Measurements from ENCODE around the gene WRAP73.

DNA sequence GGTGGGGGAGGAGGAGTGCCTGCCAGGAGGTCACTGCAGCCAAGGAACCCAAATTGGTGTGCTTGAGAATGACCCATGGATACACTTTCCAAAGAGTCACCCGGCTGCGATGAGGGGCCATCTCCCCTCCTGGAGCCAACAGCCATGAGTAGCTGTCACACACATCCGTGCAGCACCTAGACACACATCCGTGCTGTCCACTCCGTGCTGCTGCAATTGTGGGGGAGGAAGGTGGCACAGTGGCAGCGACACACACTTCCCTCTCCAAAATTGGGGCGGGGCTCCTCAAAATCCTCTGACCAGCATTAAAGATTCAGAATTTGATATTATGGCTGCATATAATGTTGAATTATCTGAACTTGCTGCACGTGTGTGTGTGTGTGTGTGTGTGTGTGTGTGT is 18.2 kb upstream of the WRAP73 start:
- TF ChIP-seq, protein P1, sequence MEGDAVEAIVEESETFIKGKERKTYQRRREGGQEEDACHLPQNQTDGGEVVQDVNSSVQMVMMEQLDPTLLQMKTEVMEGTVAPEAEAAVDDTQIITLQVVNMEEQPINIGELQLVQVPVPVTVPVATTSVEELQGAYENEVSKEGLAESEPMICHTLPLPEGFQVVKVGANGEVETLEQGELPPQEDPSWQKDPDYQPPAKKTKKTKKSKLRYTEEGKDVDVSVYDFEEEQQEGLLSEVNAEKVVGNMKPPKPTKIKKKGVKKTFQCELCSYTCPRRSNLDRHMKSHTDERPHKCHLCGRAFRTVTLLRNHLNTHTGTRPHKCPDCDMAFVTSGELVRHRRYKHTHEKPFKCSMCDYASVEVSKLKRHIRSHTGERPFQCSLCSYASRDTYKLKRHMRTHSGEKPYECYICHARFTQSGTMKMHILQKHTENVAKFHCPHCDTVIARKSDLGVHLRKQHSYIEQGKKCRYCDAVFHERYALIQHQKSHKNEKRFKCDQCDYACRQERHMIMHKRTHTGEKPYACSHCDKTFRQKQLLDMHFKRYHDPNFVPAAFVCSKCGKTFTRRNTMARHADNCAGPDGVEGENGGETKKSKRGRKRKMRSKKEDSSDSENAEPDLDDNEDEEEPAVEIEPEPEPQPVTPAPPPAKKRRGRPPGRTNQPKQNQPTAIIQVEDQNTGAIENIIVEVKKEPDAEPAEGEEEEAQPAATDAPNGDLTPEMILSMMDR (IDR thresholded peaks at IDR 0.05) = no peak
- no peak for TF ChIP-seq POLR2A (IDR thresholded peaks at IDR 0.05)
